Measurements from ENCODE around the gene RPS6KB1.
"Not testable (repeated sequence)": the region's sequence is repeated elsewhere in the genome, so short reads cannot be mapped to it uniquely, and the experiment has no call there.

The RPS6KB1 gene

GRCh38 chr17:59892924-59893675 lies at the start of gene RPS6KB1, which contains the start of gene TUBD1:
Gene RPS6KB1, plus strand, starts transcription at chr17:59893121. Its CDS starts 64 bp downstream, at chr17:59893185.
Gene TUBD1, minus strand, starts transcription at chr17:59892943. Its CDS starts 1,941 bp downstream, at chr17:59891002.
- DNase-seq (ENCODE audit: low read depth): peak; percentile 95

DNA sequence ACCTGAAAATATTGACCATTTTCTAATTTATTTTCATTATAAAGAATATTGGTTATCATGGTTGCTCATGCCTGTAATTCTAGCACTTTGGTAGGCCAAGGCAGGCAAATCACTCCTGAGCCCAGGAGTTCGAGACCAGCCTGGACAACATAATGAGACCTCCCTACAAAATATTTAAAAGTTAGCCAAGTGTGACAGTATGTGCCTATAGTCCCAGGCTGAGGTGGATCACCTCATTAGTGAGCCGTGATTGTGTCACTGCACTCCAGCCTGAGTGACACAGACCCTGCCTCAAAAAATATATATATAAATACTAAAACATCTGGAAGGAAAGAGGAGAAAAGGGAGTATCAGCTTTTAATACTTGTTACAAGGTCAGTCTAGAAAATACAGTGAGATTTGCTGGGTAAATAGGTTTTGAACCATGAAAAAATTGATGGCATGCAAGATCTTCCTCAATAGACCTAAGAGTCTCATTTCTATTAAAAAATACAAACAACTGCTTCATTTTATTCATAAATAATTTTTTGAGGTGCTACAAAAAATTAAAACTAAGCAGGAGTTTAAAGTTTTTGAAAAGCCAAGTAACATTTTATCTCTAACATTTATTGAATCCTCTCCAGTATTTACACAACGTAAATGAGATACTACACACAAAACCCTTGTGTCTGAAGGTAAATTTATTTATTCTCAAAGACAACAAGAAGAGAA lies 47.9 kb upstream of the RPS6KB1 start:
- DNase-seq (ENCODE audit: low read depth): no peak

DNA sequence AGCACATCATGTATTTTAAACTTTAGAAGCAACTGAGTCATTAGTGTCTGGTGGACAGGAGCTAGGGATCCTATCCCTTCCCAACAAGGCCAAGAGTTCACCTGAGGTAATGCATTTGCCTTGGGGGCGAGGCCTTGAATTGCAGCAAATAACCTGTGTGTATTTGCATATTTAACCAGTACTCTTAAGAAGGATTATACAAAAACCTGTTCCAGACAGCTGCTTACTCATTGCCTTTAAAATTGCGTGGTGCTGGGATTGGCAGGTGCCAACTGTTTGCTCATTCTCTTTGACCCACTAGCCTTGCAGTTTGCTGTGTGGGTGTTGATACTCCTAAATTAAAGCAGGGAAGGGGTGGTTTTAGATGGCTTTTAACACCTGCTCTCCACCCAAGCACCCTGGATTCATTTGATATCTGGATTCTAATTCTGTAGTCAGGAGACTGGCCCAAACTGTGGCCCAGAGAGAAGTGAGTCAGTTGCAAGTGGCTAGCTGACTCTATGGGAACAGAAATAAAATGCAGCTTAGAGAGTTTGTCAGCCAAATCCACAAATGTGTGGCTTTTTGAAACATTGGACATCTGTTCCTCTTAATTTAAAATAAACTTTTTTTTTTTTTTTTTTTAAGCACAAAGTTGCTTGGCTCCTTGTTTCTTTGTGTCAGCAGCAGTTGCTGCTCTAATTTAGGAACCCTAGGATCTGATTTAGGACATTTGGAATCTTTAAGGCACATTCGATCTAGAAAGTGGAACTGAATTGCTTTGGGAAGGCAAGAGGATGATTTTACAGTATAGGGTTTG lies 47.1 kb upstream of the RPS6KB1 start:
- no peak for DNase-seq (ENCODE audit: low read depth)

DNA sequence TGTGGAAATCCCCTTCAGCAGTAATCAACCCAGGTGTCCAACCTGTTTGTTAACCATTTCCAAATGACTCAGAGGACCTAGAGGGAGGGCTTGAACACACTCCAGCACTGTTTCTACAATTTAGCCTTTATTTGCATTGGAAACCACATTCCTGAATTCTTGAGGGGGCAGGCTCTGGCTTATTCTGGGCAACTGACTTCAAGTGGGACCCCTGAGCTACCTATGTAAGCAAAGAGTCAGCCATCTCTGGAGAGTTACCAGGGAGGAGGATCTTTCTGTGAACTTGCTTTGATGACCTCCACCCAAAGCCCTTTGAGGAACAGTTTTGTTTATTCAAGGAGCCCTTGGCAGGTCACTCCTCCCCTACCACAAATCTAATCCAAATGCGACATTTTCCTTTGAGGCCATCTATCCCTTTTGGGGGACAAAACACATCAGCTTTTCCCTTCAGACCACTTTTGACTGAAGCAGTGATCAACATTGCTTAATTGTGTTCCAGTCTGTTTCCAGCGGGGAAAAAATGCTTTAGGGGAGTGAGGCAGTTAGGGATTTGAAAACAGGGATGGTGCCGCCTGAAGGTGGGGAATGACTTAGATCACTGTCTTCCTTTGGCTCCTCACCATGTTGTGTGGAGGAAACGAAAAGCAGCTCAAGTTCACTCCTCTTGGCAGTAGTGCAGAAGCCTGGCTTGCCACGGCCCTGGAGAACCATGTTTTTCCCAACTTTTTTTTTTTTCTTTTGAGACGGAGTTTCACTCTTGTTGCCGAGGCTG lies 46.3 kb upstream of the RPS6KB1 start:
- DNase-seq (ENCODE audit: low read depth): no peak

- DNase-seq (ENCODE audit: low read depth): no peak
These were observed 44.6 kb upstream of the RPS6KB1 start for GRCh38 chr17:59848385-59848668.

GRCh38 chr17:59848778-59849177 lies 44.1 kb upstream of the RPS6KB1 start:
- DNase-seq (ENCODE audit: low read depth): no peak

DNA sequence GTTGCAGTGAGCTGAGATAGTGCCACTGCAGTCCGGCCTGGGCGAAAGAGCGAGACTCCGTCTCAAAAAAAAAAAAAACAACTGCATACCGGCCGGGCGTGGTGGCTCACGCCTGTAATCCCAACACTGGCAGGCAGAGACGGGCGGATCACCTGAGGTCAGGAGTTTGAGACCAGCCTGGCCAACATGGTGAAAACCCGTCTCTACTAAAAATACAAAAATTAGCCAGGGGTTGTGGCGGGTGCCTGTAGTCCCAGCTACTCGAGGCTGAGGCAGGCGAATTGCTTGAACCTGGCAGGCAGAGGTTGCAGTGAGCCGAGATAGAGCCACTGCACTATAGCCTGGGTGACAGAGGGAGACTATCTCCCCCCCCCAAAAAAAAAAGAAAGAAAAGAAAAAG lies 42.6 kb upstream of the RPS6KB1 start:
- not testable (repeated sequence) for DNase-seq (ENCODE audit: low read depth)

- DNase-seq (ENCODE audit: low read depth): no peak
These were observed 41.2 kb upstream of the RPS6KB1 start for GRCh38 chr17:59851439-59852375.

DNA sequence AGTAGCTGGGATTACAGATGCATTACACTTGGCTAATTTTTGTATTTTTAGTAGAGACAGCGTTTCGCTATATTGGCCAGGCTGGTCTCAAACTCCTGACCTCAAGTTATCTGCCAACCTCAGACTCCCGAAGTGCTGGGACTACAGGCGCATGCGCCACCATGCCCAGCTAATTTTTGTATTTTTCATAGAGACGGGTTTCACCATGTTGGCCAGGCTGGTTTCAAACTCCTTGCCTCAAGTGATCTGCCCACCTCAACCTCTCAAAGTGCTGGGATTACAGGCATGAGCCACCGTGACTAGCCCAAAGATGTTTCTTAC lies 40.1 kb upstream of the RPS6KB1 start:
- not testable (repeated sequence) for DNase-seq (ENCODE audit: low read depth)

- DNase-seq (ENCODE audit: low read depth): peak; percentile 44
These were observed 39.6 kb upstream of the RPS6KB1 start for GRCh38 chr17:59853168-59853918.

- DNase-seq (ENCODE audit: low read depth): not testable (repeated sequence)
These were observed 38.8 kb upstream of the RPS6KB1 start for GRCh38 chr17:59853919-59854729.

GRCh38 chr17:59856859-59857794 lies 35.8 kb upstream of the RPS6KB1 start:
- DNase-seq (ENCODE audit: low read depth): no peak

GRCh38 chr17:59858167-59858816 lies 34.6 kb upstream of the RPS6KB1 start:
- no peak for DNase-seq (ENCODE audit: low read depth)

- DNase-seq (ENCODE audit: low read depth): no peak
These were observed 34.0 kb upstream of the RPS6KB1 start for GRCh38 chr17:59858932-59859331.

GRCh38 chr17:59859444-59860025 lies 33.4 kb upstream of the RPS6KB1 start:
- DNase-seq (ENCODE audit: low read depth): no peak

- no peak for DNase-seq (ENCODE audit: low read depth)
These were observed 29.3 kb upstream of the RPS6KB1 start for GRCh38 chr17:59863616-59864015.

- DNase-seq (ENCODE audit: low read depth): no peak
These were observed 23.0 kb upstream of the RPS6KB1 start for GRCh38 chr17:59869941-59870218.

DNA sequence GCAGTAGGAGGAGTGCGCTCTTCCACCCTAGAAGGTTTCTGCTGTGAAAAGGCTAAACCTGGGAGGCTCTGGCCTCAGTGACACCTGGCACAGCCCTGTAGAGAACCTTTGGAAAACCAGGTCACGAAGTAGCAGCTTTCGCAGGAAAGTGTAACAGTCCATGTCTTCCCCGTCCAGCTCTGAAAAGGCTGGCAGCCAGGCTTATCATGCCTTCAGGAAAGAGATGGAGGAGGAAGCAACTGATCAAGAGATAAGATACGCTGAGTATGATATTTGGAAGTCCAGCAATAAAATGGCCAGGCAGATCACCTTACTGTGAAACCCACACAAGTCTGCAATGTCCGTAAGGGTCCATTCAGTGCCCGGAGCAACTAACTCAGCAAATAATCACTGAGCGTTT lies 22.4 kb upstream of the RPS6KB1 start:
- DNase-seq (ENCODE audit: low read depth): no peak

Measured in activated T-helper 1 cell treated with Interleukin-2 at 50 U/mL for 16 hours (primary cell).